IPS-18a (cell line): ENCODE results near the gene NOTUM.

Source experiments
- H3K27ac ChIP-seq: one replicate; pipeline ENCODE4 v1.5.1; 2013; ENCODE audit warnings: low read length
- H3K27me3 ChIP-seq: one replicate; pipeline ENCODE4 v1.6.1; 2013; ENCODE audit warnings: mild to moderate bottlenecking, low read length; ENCODE audit not compliant: control insufficient read depth, insufficient read depth
- H3K36me3 ChIP-seq: one replicate; pipeline ENCODE4 v1.6.1; 2013; ENCODE audit warnings: low read depth, low read length; ENCODE audit not compliant: control insufficient read depth
- H3K4me1 ChIP-seq: one replicate; pipeline ENCODE4 v1.6.1; 2013; ENCODE audit warnings: low read depth, low read length; ENCODE audit not compliant: control insufficient read depth
- H3K4me3 ChIP-seq: one replicate; pipeline ENCODE4 v1.5.1; 2013; ENCODE audit warnings: low read length
- H3K9ac ChIP-seq: one replicate; pipeline ENCODE4 v1.6.1; 2013; ENCODE audit warnings: mild to moderate bottlenecking, low read length, moderate library complexity
- H3K9me3 ChIP-seq: one replicate; pipeline ENCODE4 v1.6.1; 2013; ENCODE audit warnings: low read depth, low read length; ENCODE audit not compliant: control insufficient read depth

NOTUM gene

GRCh38 chr17:81966343-81967243 is 5.6 kb upstream of the NOTUM start:
- Histone ChIP-seq H3K9me3 (no peaks in the 10 kb centered on the region), H3K9ac (no peak overlapping the region), H3K4me3 (no peak overlapping the region), H3K36me3 (no peaks in the 10 kb centered on the region), H3K27me3 (peaks cover 78% of the 10 kb centered on the region), H3K4me1 (peaks cover 10% of the 10 kb centered on the region), H3K27ac (no peak overlapping the region)

- H3K4me3 ChIP-seq, result no peak overlapping the region
- H3K4me1 ChIP-seq, result peaks cover 10% of the 10 kb centered on the region
- H3K9me3 ChIP-seq, result no peaks in the 10 kb centered on the region
- no peaks in the 10 kb centered on the region for H3K36me3 ChIP-seq
- H3K27me3 ChIP-seq, result peaks cover 92% of the 10 kb centered on the region
- H3K27ac ChIP-seq, result no peak overlapping the region
- H3K9ac ChIP-seq, result no peak overlapping the region
Observed at GRCh38 chr17:81964081-81964849, 3.3 kb upstream of the NOTUM start.

GRCh38 chr17:81962499-81963441 is 1.8 kb upstream of the NOTUM start:
- H3K36me3 ChIP-seq, result no peaks in the 10 kb centered on the region
- peaks cover 10% of the 10 kb centered on the region for H3K4me1 ChIP-seq
- H3K4me3 ChIP-seq, result no peak overlapping the region
- no peak overlapping the region for H3K27ac ChIP-seq
- H3K27me3 ChIP-seq, result peaks cover 94% of the 10 kb centered on the region
- H3K9me3 ChIP-seq, result no peaks in the 10 kb centered on the region
- no peak overlapping the region for H3K9ac ChIP-seq

- H3K4me3 ChIP-seq, result no peak overlapping the region
- H3K27me3 ChIP-seq, result peaks cover 95% of the 10 kb centered on the region
- peaks cover 3% of the 10 kb centered on the region for H3K4me1 ChIP-seq
- H3K9ac ChIP-seq, result no peak overlapping the region
- no peak overlapping the region for H3K27ac ChIP-seq
- H3K36me3 ChIP-seq, result no peaks in the 10 kb centered on the region
- no peaks in the 10 kb centered on the region for H3K9me3 ChIP-seq
Observed at GRCh38 chr17:81961521-81962498, 823 bp upstream of the NOTUM start.

- Histone ChIP-seq H3K27ac (no peak overlapping the region), H3K4me1 (no peaks in the 10 kb centered on the region), H3K4me3 (no peak overlapping the region), H3K9ac (no peak overlapping the region), H3K27me3 (peaks cover 88% of the 10 kb centered on the region), H3K9me3 (no peaks in the 10 kb centered on the region), H3K36me3 (no peaks in the 10 kb centered on the region)
Observed at GRCh38 chr17:81960130-81960958, 643 bp downstream of the NOTUM start.

- H3K4me3 ChIP-seq, result no peak overlapping the region
- H3K27me3 ChIP-seq, result peaks cover 81% of the 10 kb centered on the region
- H3K9me3 ChIP-seq, result no peaks in the 10 kb centered on the region
- no peak overlapping the region for H3K27ac ChIP-seq
- H3K9ac ChIP-seq, result no peak overlapping the region
- no peaks in the 10 kb centered on the region for H3K36me3 ChIP-seq
- H3K4me1 ChIP-seq, result no peaks in the 10 kb centered on the region
Observed at GRCh38 chr17:81959362-81960129, 1.4 kb downstream of the NOTUM start.

GRCh38 chr17:81958633-81959342 is 2.2 kb downstream of the NOTUM start:
- no peaks in the 10 kb centered on the region for H3K9me3 ChIP-seq
- no peak overlapping the region for H3K4me3 ChIP-seq
- no peaks in the 10 kb centered on the region for H3K36me3 ChIP-seq
- peaks cover 74% of the 10 kb centered on the region for H3K27me3 ChIP-seq
- no peak overlapping the region for H3K9ac ChIP-seq
- H3K27ac ChIP-seq, result no peak overlapping the region
- H3K4me1 ChIP-seq, result no peaks in the 10 kb centered on the region

GRCh38 chr17:81957691-81958432 is 3.1 kb downstream of the NOTUM start:
- H3K27ac ChIP-seq, result no peak overlapping the region
- no peaks in the 10 kb centered on the region for H3K9me3 ChIP-seq
- no peak overlapping the region for H3K9ac ChIP-seq
- H3K36me3 ChIP-seq, result no peaks in the 10 kb centered on the region
- no peaks in the 10 kb centered on the region for H3K4me1 ChIP-seq
- peaks cover 64% of the 10 kb centered on the region for H3K27me3 ChIP-seq
- H3K4me3 ChIP-seq, result no peak overlapping the region
